HepG2 (cell line): Measurements from ENCODE around the gene KLHL18. TPM values are rescaled to one million over a fixed set of nuclear protein-coding genes. Genes with fewer than 3 reads are reported as not detected.

Source experiments
- ATAC-seq: fragments of 200-7000 bp; cut with Tn5 transposase; 3 replicates; pipeline ENCODE4 v1.9.1; 2020; ENCODE audit warnings: mild to moderate bottlenecking, moderate library complexity
- BruUV-seq: library from RNA; stranded (reverse); fragments of 400-500 nt; replicated peaks from 2 replicates; lab custom pipeline; 2021; lab: Mats Ljungman, UMichigan
- CTCF ChIA-PET: fragments of 300-600 bp; formaldehyde crosslinking; extraction: SDS; loops from one replicate; lab custom pipeline; 2021; ENCODE audit warnings: low total read pairs, inconsistent platforms, low intra/inter-chr PET ratio; lab: Yijun Ruan, JAX
- POLR2A ChIA-PET: fragments of 350-600 bp; sonication (Branson Sonifier 250); formaldehyde crosslinking; loops from one replicate; lab custom pipeline; 2020; ENCODE audit warnings: antibody characterized with exemption, inconsistent platforms; lab: Yijun Ruan, JAX
- DNase-seq: peaks from one replicate; pipeline ENCODE4 v3.0.0-alpha.2; 2015; ENCODE audit warnings: low spot score
- FAIRE-seq: peaks from 3 replicates; lab custom pipeline; 2011; peaks lifted over from hg19 to GRCh38; lab: Jason Lieb, UNC
- H2AFZ ChIP-seq: one replicate; pipeline ENCODE4 v1.6.1; 2011; ENCODE audit warnings: low read length, inconsistent platforms
- H3K27ac ChIP-seq: fragments of 300-600 bp; 3 replicates; pipeline ENCODE4 v1.8.0; 2011; ENCODE audit warnings: mixed run types, mild to moderate bottlenecking, mixed read lengths, low read length, inconsistent platforms; ENCODE audit not compliant: insufficient read depth; ENCODE audit errors: extremely low read length
- H3K27me3 ChIP-seq, 2 experiments: fragments of 200-600 bp in 1 of 2; 2 replicates in 1 of 2; 3 replicates in 1 of 2; pipeline versions ENCODE4 v1.6.0 to v1.8.0; 2011; ENCODE audit warnings: low read length in 2 of 2, mild to moderate bottlenecking in 2 of 2, moderate library complexity in 2 of 2, inconsistent platforms in 1 of 2; ENCODE audit not compliant: insufficient read depth in 2 of 2, control insufficient read depth in 1 of 2
- H3K36me3 ChIP-seq, 2 experiments: fragments of 200-600 bp in 1 of 2; replicated peaks in 1 of 2; 2 replicates in 1 of 2; 3 replicates in 1 of 2; pipeline versions ENCODE4 v1.5.1 to v1.8.0; 2011; ENCODE audit warnings: low read length in 2 of 2, inconsistent platforms in 1 of 2; ENCODE audit not compliant: insufficient read depth in 2 of 2, control insufficient read depth in 1 of 2
- H3K4me1 ChIP-seq: 2 replicates; pipeline ENCODE4 v1.5.1; 2012; ENCODE audit warnings: low read length, inconsistent platforms; ENCODE audit not compliant: insufficient read depth
- H3K4me2 ChIP-seq: 2 replicates; pipeline ENCODE4 v1.6.0; 2011; ENCODE audit warnings: low read depth, low read length, inconsistent platforms
- H3K4me3 ChIP-seq, 3 experiments: fragments of 200-600 bp in 1 of 3; sonication (generic), shearing (Covaris generic) in 1 of 3; replicated peaks in 1 of 3; 2 replicates each; pipeline ENCODE4 v1.5.1; 2011 to 2016; ENCODE audit warnings: low read length in 3 of 3, inconsistent platforms in 2 of 3, low read depth in 2 of 3, mild to moderate bottlenecking in 2 of 3, control low read depth in 1 of 3, mixed read lengths in 1 of 3; ENCODE audit not compliant: insufficient read depth in 1 of 3
- H3K79me2 ChIP-seq: one replicate; pipeline ENCODE4 v1.6.1; 2011; ENCODE audit warnings: low read length, inconsistent platforms; ENCODE audit not compliant: insufficient read depth
- H3K9ac ChIP-seq: 2 replicates; pipeline ENCODE4 v1.6.0; 2011; ENCODE audit warnings: mild to moderate bottlenecking, low read depth, low read length, inconsistent platforms; ENCODE audit not compliant: insufficient read depth
- H3K9me3 ChIP-seq: 2 replicates; pipeline ENCODE4 v1.5.1; 2012; ENCODE audit warnings: mild to moderate bottlenecking, low read length
- H4K20me1 ChIP-seq: 2 replicates; pipeline ENCODE4 v1.6.0; 2011; ENCODE audit warnings: inconsistent platforms, mild to moderate bottlenecking, low read length, moderate library complexity; ENCODE audit not compliant: insufficient read depth
- CENPT ChIP-seq: sonication (generic); formaldehyde crosslinking; IDR thresholded peaks from 2 replicates; pipeline ENCODE4 v1.8.0; 2022; ENCODE audit warnings: low read depth, mild to moderate bottlenecking, moderate library complexity, missing genetic modification reagents
- IRX3 ChIP-seq: sonication (generic); formaldehyde crosslinking; IDR thresholded peaks from 2 replicates; pipeline ENCODE4 v1.8.1; 2023; ENCODE audit warnings: mild to moderate bottlenecking, low read depth, missing genetic modification reagents, borderline replicate concordance
- MAZ ChIP-seq, 2 experiments: sonication (generic) in 1 of 2; formaldehyde crosslinking in 1 of 2; IDR thresholded peaks; 2 replicates each; pipeline versions ENCODE4 v1.5.0 to v1.6.1; 2012 to 2020; ENCODE audit warnings: low read depth in 2 of 2, mild to moderate bottlenecking in 2 of 2, borderline replicate concordance in 1 of 2, improper control_type of control experiment in 1 of 2, low read length in 1 of 2, missing genetic modification reagents in 1 of 2, moderate library complexity in 1 of 2
- NFKBIZ ChIP-seq: IDR thresholded peaks from 2 replicates; pipeline ENCODE4 v1.6.1; 2018; ENCODE audit warnings: missing genetic modification reagents, missing compliant biosample characterization
- PHF8 ChIP-seq: sonication (generic); formaldehyde crosslinking; IDR thresholded peaks from 2 replicates; pipeline ENCODE4 v1.5.0; 2020; ENCODE audit warnings: missing genetic modification reagents
- RAD51 ChIP-seq: fragments of 450-650 bp; IDR thresholded peaks from 2 replicates; pipeline ENCODE4 v1.6.1; 2016; ENCODE audit warnings: borderline replicate concordance
- TCF7 ChIP-seq: sonication (generic); IDR thresholded peaks from 2 replicates; pipeline ENCODE4 v1.6.1; 2016; ENCODE audit warnings: antibody characterized with exemption, low read depth
- ZNF3 ChIP-seq: IDR thresholded peaks from 2 replicates; pipeline ENCODE4 v1.7.0; 2017; ENCODE audit warnings: inconsistent platforms
- ZNF33A ChIP-seq: sonication (generic); formaldehyde crosslinking; IDR thresholded peaks from 2 replicates; pipeline ENCODE4 v1.5.1; 2020; ENCODE audit warnings: missing genetic modification reagents, mild to moderate bottlenecking, moderate library complexity, borderline replicate concordance
- ZNF788 ChIP-seq: sonication (generic); formaldehyde crosslinking; IDR thresholded peaks from 2 replicates; pipeline ENCODE4 v1.5.0; 2020; ENCODE audit warnings: mild to moderate bottlenecking, missing genetic modification reagents, borderline replicate concordance
- WGBS: methylation state at CpG from one replicate; pipeline ENCODE4 v1.1.6; 2017; ENCODE audit warnings: low lambda C conversion rate; 5-methylcytosine and 5-hydroxymethylcytosine counted together
- in situ Hi-C: cut with HindIII; loops from 2 replicates; pipeline ENCODE4 v1.10.0; 2017; ENCODE audit warnings: low pct_unique_long_range_greater_than_20kb; ENCODE audit not compliant: extremely low pct_ligation_motif_present
- intact Hi-C: fragments of 100-400 bp; cut with micrococcal nuclease; formaldehyde crosslinking; loops from one replicate; pipeline ENCODE4 v1.10.0; 2022; ENCODE audit not compliant: unreplicated experiment
- polyA plus RNA-seq, 8 experiments: library from polyadenylated mRNA; depleted of rRNA in 3 of 8; stranded (reverse) in 7 of 8; unstranded in 1 of 8; fragments of >200 nt; fragmentation: Illumina TruSeq in 4 of 8; extraction: Trizol in 4 of 8; gene quantifications; 2 replicates each; pipeline versions ENCODE4 v1.2.1 to v1.2.3, GENCODE V29; 2011 to 2016; ENCODE audit warnings: low read depth in 4 of 8, missing spikeins in 1 of 8, mixed read lengths in 1 of 8; ENCODE audit not compliant: insufficient read depth in 1 of 8
- total RNA-seq, 5 experiments: library from RNA; depleted of rRNA; stranded (reverse); fragments of >200 nt; fragmentation: Illumina TruSeq; extraction: Trizol; gene quantifications; 2 replicates each; pipeline ENCODE4 v1.2.3, GENCODE V29; 2016; ENCODE audit warnings: low read depth in 1 of 5
- TF ChIP-seq, protein P1 (sequence below), 2 experiments: fragments of 450-650 bp in 1 of 2; sonication (generic) in 1 of 2; formaldehyde crosslinking; IDR thresholded peaks; 2 replicates each; pipeline versions ENCODE4 v1.5.0 to v1.8.0; 2020 to 2022; ENCODE audit warnings: mild to moderate bottlenecking in 1 of 2, missing genetic modification reagents in 1 of 2
- TF ChIP-seq, protein P2 (sequence below): sonication (generic); formaldehyde crosslinking; IDR thresholded peaks from 2 replicates; pipeline ENCODE4 v1.8.0; 2022; ENCODE audit warnings: missing genetic modification reagents, mild to moderate bottlenecking, moderate library complexity, borderline replicate concordance
- TF ChIP-seq, protein P3 (sequence below): sonication (generic); IDR thresholded peaks from 2 replicates; pipeline ENCODE4 v1.6.1; 2016; ENCODE audit warnings: low read depth, borderline replicate concordance
- TF ChIP-seq, protein P4 (sequence below), 2 experiments: sonication (generic) in 1 of 2; formaldehyde crosslinking in 1 of 2; IDR thresholded peaks; 2 replicates each; pipeline versions ENCODE4 v1.5.1 to v1.6.1; 2011 to 2020; ENCODE audit warnings: borderline replicate concordance in 1 of 2, low read depth in 1 of 2, low read length in 1 of 2, mild to moderate bottlenecking in 1 of 2, missing genetic modification reagents in 1 of 2, moderate library complexity in 1 of 2

KLHL18 gene
- total and polyA plus RNA-seq, 2 of the 13 experiments (the other 11 are each of a cell fraction or from before 2014, with no cell fraction given), result 17.5 to 18.8 TPM

DNA sequence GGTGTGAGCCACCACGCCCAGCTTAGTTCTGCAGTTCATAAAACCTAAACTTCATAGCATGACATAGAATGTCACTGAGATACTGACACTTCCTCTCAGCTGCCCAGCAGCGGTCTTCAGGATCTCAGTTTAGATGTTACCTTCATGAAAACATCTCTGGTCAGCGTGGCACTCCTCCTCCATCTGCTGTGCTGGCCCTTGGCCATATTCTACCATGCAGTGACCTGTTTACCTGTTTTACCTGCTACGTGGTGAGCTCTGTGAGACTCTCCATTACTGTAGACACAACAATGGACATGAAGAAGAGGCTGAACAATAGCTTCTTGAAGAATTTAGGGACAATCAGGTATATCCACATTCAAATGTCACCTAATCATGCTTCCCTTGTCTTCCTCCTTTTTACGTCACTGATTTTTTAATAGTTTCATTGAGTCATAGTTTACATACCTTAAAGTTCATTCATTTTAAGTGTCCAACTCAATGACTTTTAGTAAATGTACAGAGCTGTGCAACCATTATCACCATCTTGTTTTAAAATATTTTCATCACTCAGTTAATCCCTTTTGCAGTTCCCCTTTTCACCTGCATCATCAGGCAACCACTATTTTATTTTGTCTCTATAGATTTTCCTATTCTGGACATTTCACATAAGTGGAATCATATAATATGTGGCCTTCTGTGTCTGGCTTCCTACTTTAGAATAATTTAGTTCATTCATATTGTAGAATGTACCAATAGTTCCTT, 65.8 kb downstream of the KLHL18 start (continued):
- TF ChIP-seq, protein P1, sequence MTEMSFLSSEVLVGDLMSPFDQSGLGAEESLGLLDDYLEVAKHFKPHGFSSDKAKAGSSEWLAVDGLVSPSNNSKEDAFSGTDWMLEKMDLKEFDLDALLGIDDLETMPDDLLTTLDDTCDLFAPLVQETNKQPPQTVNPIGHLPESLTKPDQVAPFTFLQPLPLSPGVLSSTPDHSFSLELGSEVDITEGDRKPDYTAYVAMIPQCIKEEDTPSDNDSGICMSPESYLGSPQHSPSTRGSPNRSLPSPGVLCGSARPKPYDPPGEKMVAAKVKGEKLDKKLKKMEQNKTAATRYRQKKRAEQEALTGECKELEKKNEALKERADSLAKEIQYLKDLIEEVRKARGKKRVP (CRISPR knock-in tag; IDR thresholded peaks at IDR 0.05), result no peak
- TF ChIP-seq PHF8 (CRISPR knock-in tag) (no peak), TCF7 (no peak), IRX3 (CRISPR knock-in tag) (no peak)
- TF ChIP-seq, protein P2, sequence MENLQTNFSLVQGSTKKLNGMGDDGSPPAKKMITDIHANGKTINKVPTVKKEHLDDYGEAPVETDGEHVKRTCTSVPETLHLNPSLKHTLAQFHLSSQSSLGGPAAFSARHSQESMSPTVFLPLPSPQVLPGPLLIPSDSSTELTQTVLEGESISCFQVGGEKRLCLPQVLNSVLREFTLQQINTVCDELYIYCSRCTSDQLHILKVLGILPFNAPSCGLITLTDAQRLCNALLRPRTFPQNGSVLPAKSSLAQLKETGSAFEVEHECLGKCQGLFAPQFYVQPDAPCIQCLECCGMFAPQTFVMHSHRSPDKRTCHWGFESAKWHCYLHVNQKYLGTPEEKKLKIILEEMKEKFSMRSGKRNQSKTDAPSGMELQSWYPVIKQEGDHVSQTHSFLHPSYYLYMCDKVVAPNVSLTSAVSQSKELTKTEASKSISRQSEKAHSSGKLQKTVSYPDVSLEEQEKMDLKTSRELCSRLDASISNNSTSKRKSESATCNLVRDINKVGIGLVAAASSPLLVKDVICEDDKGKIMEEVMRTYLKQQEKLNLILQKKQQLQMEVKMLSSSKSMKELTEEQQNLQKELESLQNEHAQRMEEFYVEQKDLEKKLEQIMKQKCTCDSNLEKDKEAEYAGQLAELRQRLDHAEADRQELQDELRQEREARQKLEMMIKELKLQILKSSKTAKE (CRISPR knock-in tag), result no peak

DNA sequence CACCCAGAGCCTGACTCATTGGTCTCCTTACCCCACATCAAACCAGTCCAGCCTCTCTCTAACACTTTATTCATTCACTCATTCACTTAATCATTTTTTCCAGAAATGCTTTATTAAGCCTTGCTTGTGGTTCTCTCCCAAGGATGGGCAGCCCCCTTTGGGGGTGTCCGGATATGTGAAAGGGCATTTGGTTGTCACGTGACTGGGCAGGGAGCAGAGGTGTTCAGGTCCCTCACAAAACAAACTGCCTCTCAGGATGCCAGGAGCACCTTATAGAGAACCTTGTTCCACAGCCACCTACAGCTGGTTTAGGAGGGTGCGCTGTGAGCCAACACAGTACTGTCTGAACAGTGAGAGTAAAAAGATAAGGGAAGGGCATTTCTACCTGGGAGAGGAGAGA, 72.3 kb downstream of the KLHL18 start:
- Histone ChIP-seq H3K4me2 (no peak overlapping the region), H3K4me3 (no peak overlapping the region), H3K27ac (no peak overlapping the region), H2AFZ (no peak overlapping the region), H3K36me3 (no peaks in the 10 kb centered on the region), H3K9ac (no peak overlapping the region), H3K79me2 (no peaks in the 10 kb centered on the region), H3K27me3 (no peaks in the 10 kb centered on the region), H3K9me3 (peaks cover 11% of the 10 kb centered on the region), H3K4me1 (no peaks in the 10 kb centered on the region), H4K20me1 (no peaks in the 10 kb centered on the region)
- intact Hi-C loops, result no loop called here
- in situ Hi-C loops, result no loop called here
- FAIRE-seq, result no peak
- ChIA-PET POLR2A (no interaction called here), CTCF (no interaction called here)
- TF ChIP-seq MAZ (IDR thresholded peaks at IDR 0.05; ENCODE audit: borderline replicate concordance, low read depth, low read length) (no peak), MAZ (CRISPR knock-in tag; IDR thresholded peaks at IDR 0.05; ENCODE audit: low read depth) (no peak), NFKBIZ (CRISPR knock-in tag) (no peak), RAD51 (peak; percentile 71; the same call in 1 of the 2 replicates), CENPT (CRISPR knock-in tag) (no peak), ZNF788 (no peak), ZNF3 (CRISPR knock-in tag) (no peak), ZNF33A (CRISPR knock-in tag) (no peak)
- TF ChIP-seq, protein P3, sequence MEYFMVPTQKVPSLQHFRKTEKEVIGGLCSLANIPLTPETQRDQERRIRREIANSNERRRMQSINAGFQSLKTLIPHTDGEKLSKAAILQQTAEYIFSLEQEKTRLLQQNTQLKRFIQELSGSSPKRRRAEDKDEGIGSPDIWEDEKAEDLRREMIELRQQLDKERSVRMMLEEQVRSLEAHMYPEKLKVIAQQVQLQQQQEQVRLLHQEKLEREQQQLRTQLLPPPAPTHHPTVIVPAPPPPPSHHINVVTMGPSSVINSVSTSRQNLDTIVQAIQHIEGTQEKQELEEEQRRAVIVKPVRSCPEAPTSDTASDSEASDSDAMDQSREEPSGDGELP, result no peak
- TF ChIP-seq, protein P4, sequence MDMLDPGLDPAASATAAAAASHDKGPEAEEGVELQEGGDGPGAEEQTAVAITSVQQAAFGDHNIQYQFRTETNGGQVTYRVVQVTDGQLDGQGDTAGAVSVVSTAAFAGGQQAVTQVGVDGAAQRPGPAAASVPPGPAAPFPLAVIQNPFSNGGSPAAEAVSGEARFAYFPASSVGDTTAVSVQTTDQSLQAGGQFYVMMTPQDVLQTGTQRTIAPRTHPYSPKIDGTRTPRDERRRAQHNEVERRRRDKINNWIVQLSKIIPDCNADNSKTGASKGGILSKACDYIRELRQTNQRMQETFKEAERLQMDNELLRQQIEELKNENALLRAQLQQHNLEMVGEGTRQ (IDR thresholded peaks at IDR 0.05; ENCODE audit: low read depth, low read length), result 0 out of 2 replicates have a peak, but pooled peaks have one; percentile 16
- TF ChIP-seq, protein P4 (CRISPR knock-in tag; IDR thresholded peaks at IDR 0.05; ENCODE audit: borderline replicate concordance), result no peak
- no TSS peak for BruUV-seq
- peak; percentile 46 for ATAC-seq
- WGBS, result 9% methylated on average over 3 of the region's 3 CpGs
- DNase-seq, result no peak
